ENCODE measurements around the gene ZNF579.
"Not testable (repeated sequence)": the region's sequence is repeated elsewhere in the genome, so short reads cannot be mapped to it uniquely, and the experiment has no call there.

The ZNF579 gene

GRCh38 chr19:55545443-55545842 lies 35.2 kb downstream of the ZNF579 start, which contains the start of gene SBK3:
Gene SBK3 (minus strand): TSS chr19:55545543. CDS start chr19:55545543, 0 bp downstream.
- intact Hi-C loops (cut with DNase I) = no loop called here
- DNase-seq = peak in 2 of 10 donors; percentile 34 to 40

DNA sequence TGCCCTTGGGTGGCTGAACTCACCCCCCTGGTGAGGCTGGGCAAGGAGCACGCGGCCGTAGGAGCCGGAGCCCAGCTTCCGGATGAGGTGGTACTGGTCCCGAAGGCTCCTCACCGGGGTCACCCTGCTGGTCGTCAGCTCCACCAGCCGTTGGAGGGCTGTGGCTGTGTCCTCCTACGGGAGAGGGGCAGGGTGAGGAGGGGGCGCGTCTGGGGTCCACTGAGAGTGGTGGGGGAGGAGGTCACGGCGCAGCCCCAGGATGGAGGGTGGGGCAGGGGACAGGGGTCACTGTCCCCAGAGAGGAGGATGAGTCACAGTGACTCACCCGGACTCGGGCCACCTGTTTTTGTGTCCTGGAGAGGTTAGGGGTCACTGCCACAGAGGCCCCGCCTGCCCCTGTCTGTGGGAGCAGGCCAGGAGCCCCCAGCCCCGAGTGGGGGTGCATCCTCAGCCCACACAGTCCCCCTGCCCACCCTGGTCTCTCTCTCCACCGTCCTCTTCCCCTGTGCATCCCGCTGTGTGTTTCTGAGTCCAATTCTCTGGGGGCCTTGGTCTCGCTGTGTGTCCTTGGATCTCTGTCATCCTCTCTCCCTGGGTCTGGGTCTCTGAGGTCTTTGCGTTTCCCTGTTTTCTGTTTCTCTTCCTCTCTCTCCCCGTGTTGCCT lies 35.7 kb downstream of the ZNF579 start:
- intact Hi-C loops (cut with DNase I) = no loop called here

GRCh38 chr19:55544014-55544413 lies 36.6 kb downstream of the ZNF579 start:
- DNase-seq = peak in 2 of 10 donors; percentile 57 to 59
- intact Hi-C loops (cut with DNase I) = no loop called here

More for the DNA sequence above, 35.7 kb downstream of the ZNF579 start:
- DNase-seq = peak in 2 of 10 donors; percentile 66 to 72

GRCh38 chr19:55543567-55543966 lies 37.1 kb downstream of the ZNF579 start:
- DNase-seq = peak in 1 of 10 donors; percentile 3
- intact Hi-C loops (cut with DNase I) = no loop called here

GRCh38 chr19:55542292-55542855 lies 38.3 kb downstream of the ZNF579 start:
- DNase-seq = peak in 1 of 10 donors; percentile 9
- intact Hi-C loops (cut with DNase I) = no loop called here

DNA sequence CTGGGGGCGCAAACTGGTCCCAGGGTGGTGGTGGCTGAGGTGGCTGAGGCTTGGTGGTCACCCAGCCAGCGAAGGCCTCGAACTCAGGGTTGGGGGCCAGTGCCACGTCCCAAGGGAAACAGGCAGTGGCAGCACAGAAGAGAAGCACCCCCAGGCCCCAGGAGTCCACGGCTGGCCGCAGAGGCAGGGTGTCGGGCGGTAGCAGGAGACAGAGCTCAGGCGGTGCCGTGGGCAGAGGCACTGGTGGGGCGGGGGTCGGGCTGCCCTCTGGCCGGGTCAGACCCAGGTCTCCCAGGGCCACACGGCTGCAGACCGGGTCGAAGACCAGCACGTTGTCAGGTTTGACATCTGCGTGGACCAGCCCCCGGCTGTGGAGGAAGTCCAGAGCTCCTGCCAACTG lies 39.6 kb downstream of the ZNF579 start:
- intact Hi-C loops (cut with DNase I) = no loop called here
- DNase-seq = no peak

GRCh38 chr19:55540619-55541018 lies 40.0 kb downstream of the ZNF579 start:
- intact Hi-C loops (cut with DNase I) = no loop called here
- no peak for DNase-seq

- intact Hi-C loops (cut with DNase I) = no loop called here
- no peak for DNase-seq
Observed at GRCh38 chr19:55539090-55539984, 41.3 kb downstream of the ZNF579 start.

DNA sequence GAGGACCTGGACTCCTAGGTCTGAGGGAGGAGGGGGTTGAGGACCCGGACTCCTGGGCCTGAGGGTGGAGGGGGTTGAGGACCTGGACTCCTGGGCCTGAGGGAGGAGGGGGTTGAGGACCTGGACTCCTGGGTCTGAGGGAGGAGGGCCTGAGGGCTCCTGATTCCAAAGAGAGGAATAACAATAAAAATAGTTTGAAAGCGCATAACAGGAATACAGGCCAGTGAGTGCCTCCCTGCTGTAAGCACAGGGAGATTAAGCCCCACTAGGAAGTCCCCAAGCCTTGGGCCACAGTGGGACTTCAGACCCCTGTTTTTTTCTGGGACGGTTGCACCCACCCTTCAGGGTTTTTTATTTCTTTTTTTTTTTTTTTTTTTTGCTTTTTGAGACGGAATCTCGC lies 42.5 kb downstream of the ZNF579 start:
- intact Hi-C loops (cut with DNase I) = no loop called here
- no peak for DNase-seq

DNA sequence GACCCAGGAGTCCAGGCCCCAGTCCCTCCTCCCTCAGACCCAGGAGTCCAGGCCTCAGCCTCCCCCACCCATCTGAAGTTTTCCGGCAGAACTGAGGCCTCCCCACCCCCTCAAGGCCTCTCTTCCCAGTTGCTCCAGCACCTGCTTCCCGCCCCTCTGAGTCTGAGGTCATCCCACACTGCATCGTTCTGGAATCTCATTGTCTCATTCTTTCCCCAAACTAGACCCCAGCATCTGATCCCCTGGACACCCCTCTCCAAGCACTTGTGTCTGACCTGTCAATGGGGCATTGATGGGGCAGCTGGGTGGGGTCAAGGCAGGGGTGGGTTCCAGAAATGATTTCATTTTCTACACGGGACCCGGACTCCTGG lies 42.9 kb downstream of the ZNF579 start:
- DNase-seq = no peak
- intact Hi-C loops (cut with DNase I) = no loop called here

DNA sequence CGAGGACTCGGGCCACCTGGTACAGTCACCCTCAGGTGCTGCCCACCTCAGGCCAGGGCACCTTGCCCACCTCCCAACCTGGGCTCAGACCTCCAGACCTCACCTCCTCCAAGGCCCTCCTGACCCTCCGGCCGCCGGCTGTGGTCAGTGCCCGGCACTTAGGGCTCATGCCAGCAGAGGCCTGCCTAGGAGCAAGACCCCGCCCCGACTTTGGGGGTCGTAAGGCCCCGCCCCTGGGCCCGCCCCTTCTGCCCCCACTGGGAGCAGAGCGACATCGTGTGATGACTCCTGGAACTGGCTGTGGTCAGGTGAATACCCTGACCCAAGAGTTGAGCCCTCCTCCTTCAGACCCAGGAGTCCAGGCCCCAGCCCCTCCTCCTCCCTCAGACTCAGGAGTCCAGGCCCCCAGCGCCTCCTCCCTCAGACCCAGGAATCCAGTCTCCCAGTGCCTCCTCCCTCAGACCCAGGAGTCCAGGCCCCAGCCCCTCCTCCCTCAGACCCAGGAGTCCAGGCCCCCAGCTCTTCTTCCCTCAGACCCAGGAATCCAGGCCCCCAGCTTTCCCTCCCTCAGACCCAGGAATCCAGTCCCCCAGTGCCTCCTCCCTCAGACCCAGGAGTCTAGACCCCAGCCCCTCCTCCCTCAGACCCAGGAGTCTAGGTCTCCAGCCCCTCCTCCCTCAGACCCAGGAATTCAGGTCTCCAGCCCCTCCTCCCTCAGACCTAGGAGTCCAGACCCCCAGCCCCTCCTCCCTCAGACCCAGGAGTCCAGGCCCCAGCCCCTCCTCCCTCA lies 43.5 kb downstream of the ZNF579 start, which contains the start of gene SBK2:
Gene SBK2, minus strand, starts transcription at position 183 of the 790 bp plus-strand sequence. CDS start 839 bp downstream, outside the sequence.
- intact Hi-C loops (cut with DNase I) = no loop called here
- peak in 1 of 10 donors; percentile 74 for DNase-seq

DNA sequence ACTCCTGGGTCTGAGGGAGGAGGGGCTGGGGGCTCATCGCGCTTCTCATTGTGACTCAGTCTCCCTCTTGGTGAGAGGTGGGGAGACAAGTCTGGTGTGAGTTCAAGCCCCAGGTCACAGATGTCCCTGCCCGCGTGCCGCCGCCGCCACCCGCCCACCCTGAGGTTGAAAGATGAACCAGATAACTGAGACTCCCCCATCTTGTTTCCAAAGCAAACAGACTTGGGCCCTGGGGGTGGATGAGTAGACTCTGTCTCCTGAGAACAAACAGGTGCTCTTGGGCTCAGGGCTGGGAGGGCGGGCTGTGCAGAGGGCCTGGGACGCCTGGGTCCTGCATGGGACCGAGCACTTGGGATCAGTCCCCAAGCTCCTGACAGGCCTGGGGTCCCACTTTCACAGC lies 44.3 kb downstream of the ZNF579 start:
- no peak for DNase-seq
- intact Hi-C loops (cut with DNase I) = no loop called here

- intact Hi-C loops (cut with DNase I) = no loop called here
- DNase-seq = peak in 1 of 10 donors; percentile 76
Observed at GRCh38 chr19:55535965-55536350, 44.7 kb downstream of the ZNF579 start.

DNA sequence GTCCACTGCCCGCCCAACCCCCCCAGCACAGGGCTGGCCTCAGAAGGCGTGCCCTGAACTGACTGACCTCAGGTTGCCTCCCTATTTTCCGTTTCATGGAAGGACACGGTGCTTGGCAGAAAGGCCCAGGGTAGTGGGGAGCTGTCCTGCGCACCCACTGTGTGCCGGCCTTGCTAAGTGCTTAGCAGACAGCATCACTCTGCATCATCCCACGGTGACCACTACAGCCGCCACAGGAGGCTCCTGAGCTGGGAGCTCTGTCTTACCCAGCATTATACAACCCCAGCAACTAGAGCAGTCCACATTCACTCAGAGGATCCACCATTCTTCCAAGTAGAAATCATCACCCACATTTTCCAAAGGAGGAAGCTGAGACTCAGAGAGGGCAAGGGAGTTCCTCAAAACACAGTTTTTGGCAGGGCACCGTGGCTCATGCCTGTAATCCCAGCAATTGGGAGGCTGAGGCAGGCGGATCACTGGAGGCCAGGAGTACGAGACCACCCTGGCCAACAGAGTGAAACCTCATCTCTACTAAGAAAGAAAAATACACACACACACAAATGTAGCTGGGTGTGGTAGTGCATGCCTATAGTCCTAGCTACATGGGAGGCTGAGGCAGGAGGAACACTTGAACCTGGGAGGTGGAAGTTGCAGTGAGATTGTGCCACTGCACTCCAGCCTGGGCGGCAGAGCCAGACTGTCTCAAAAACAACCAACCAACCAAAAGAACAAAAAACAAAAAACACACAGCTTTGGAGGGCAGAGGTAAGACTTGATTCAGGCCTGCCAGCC lies 45.3 kb downstream of the ZNF579 start:
- peak in 1 of 10 donors; percentile 12 for DNase-seq
- intact Hi-C loops (cut with DNase I) = no loop called here

DNA sequence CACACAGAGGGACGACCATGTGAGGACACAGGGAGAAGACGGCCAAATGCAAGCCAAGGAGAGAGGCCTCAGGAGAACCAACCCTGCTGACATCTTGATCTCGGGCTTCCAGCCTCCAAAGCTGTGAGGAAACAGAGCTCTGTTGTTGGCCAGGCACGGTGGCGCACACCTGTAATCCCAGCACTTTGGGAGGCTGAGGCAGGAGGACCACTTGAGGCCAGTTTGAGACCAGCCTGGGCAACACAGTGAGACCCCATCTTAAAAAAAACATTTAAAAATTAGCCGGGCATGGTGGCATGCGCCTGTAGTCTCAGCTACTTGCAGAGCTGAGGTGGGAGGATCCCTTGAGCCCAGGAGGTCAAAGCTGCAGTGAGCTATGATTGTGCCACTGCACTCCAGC lies 46.4 kb downstream of the ZNF579 start:
- intact Hi-C loops (cut with DNase I); DNase-seq: not testable (repeated sequence)

GRCh38 chr19:55530996-55531395 lies 49.7 kb downstream of the ZNF579 start:
- intact Hi-C loops (cut with DNase I) = no loop called here
- peak in 1 of 10 donors; percentile 69 for DNase-seq

- DNase-seq = peak in 1 of 10 donors; percentile 79
- intact Hi-C loops (cut with DNase I) = no loop called here
Observed at GRCh38 chr19:55529636-55530234, 50.9 kb downstream of the ZNF579 start.

GRCh38 chr19:55528030-55528803 lies 52.4 kb downstream of the ZNF579 start:
- DNase-seq = peak in 1 of 10 donors; percentile 64
- intact Hi-C loops (cut with DNase I) = no loop called here

Data from posterior cingulate gyrus (tissue), 11 donors.